Astrocyte of the spinal cord (primary cell): ENCODE data around the gene FBLN2.

Source experiments
- DNase-seq: peaks from one replicate; pipeline ENCODE4 v3.0.0; 2011; ENCODE audit warnings: low read depth, low spot score
- H3K4me3 ChIP-seq: 2 replicates; pipeline ENCODE4 v1.5.1; 2011; ENCODE audit warnings: low read depth, mild to moderate bottlenecking, low read length, moderate library complexity
- in situ Hi-C: cut with HindIII; loops from 2 replicates; pipeline ENCODE4 v1.10.0; 2017; ENCODE audit warnings: low sequenced_read_pairs
- TF ChIP-seq, protein P1 (sequence below): IDR thresholded peaks from 2 replicates; pipeline ENCODE4 v1.5.1; 2012; ENCODE audit warnings: low read depth, mild to moderate bottlenecking, low read length, inconsistent platforms

Gene FBLN2

DNA sequence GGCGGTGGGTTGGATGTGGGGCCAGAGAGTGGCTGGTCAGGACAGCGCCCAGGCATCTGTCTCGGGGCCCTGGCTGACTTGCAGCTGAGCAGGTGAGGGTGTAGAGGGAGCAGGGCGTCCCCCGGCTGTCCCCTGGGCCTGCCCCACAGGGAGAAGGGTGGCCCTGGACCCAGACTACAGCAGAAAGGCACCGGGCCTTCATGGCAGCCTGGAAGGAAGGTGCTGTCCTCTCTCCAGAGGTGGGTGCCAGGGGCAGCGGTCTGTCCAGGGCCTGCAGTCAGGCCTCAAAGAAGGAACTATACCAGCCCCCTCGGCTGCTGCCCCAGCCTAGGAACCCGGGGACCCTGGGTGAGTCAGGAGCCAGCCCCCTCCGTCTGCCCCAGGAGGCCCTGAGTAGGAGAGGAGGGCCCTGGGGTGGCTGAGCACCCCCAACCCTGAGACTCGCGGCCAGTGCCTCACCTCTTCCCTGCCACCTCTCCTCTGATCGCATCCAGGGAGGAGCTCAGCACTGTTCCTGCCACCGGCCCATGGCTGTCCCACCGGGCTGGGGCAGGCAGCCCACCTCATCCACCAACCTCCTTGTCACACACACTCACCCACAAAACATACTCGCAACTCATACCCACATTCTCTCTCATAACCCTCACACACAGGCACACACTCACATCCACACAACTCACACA lies 133.5 kb downstream of the FBLN2 start:
- in situ Hi-C loops = no loop called here
- H3K4me3 ChIP-seq = no peak overlapping the region
- TF ChIP-seq, protein P1, sequence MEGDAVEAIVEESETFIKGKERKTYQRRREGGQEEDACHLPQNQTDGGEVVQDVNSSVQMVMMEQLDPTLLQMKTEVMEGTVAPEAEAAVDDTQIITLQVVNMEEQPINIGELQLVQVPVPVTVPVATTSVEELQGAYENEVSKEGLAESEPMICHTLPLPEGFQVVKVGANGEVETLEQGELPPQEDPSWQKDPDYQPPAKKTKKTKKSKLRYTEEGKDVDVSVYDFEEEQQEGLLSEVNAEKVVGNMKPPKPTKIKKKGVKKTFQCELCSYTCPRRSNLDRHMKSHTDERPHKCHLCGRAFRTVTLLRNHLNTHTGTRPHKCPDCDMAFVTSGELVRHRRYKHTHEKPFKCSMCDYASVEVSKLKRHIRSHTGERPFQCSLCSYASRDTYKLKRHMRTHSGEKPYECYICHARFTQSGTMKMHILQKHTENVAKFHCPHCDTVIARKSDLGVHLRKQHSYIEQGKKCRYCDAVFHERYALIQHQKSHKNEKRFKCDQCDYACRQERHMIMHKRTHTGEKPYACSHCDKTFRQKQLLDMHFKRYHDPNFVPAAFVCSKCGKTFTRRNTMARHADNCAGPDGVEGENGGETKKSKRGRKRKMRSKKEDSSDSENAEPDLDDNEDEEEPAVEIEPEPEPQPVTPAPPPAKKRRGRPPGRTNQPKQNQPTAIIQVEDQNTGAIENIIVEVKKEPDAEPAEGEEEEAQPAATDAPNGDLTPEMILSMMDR = no peak
- no peak for DNase-seq

DNA sequence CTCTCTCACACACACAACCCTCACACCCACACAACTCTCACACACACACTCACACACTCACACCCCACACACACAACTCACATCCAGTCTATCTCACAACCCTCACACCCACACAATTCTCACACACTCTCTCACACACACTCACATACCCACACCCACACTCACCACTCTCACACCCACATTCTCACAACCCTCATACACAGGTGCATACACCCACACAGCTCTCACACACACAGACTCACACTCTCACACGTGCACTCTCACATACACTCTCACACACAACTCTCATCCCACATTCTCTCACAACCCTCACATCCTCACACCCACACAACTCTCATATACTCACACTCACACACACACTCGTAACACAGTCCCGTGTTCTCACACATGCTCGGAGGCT lies 134.4 kb downstream of the FBLN2 start:
- no peak for DNase-seq
- H3K4me3 ChIP-seq = no peak overlapping the region
- in situ Hi-C loops = no loop called here
- TF ChIP-seq, protein P1 = no peak

DNA sequence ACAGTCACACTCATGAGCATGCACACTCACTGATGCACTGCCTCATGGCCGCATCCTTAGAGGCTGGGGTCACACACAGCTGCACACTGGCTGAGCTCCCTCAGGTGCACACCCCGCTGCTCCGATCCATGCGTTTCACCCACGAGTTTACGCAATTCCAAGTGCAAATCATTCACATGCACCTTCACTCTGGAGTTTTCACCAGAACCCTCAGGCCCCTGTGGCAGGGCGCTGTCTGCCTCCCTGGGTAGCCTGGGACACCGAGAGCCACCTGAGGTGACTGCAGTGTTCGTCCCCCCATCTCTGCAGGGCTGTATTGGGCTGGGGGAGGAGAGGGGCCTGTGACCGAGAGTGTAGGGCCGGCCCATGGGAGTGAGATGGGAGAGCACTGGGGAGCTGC lies 134.8 kb downstream of the FBLN2 start:
- DNase-seq = no peak
- TF ChIP-seq, protein P1 = no peak
- in situ Hi-C loops = no loop called here
- H3K4me3 ChIP-seq = no peak overlapping the region

DNA sequence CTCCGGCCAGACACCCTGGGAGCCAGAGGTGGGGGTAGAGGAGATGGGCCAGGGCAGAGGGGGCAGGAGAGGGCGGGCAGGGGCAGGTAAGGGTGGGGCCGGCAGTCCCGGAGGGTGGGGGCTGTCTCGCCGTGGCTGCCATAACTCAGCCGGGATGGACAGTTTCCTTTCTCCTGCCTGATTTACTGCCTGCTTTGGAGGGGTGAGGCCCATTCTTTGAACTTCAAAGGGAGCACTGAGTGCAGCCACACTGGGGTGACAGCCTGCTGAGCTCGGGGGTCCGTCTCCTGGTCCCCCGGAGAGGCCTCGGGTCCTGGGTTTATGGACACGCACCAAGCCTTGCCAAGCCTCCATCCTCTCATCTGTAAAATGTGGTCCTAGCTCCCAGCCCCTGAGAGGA lies 135.4 kb downstream of the FBLN2 start:
- in situ Hi-C loops = no loop called here
- no peak overlapping the region for H3K4me3 ChIP-seq
- DNase-seq = no peak
- TF ChIP-seq, protein P1 = no peak

DNA sequence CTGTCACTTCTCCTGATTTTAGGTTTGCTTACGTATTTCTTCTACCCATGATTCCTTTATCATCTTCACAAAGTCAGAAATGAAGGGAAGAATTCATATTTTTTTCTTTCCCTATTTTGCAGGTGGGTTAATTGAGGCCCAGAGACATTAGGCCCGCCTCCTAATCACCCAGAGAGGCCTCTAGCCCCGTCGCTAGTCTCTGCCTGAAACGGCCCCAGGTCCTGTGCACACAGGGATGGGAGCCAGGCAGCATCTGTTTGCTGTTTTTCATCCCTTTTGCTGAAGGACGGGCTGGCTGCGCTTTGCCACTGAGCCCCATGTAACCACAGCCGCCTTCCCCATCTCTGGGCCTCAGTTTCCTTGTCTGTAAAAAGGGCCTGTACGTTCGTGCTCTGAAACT lies 135.9 kb downstream of the FBLN2 start:
- TF ChIP-seq, protein P1 = no peak
- in situ Hi-C loops = no loop called here
- no peak overlapping the region for H3K4me3 ChIP-seq
- DNase-seq = no peak

DNA sequence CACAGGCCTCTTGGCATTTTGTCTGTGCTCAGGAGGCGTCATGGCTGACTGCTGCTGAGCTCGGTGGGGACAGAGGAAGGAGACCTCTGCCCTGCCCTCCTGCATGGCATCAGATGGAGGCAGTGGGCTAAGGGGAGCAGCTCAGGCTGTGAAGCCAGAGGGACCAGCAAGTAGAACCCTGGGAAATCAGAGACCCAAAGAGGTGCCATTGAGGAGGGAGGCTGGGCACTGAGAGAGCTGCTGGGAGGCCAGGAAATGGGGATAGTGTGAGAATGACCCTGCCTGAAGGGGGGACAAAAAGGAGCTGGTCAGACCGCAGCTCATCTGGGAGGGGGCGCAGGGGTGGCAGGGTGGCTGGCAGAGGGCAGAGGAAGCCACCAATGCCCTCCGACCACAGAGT lies 136.8 kb downstream of the FBLN2 start:
- TF ChIP-seq, protein P1 = no peak
- H3K4me3 ChIP-seq = no peak overlapping the region
- DNase-seq = no peak
- in situ Hi-C loops = no loop called here
